ENCODE data around the gene RPS15A. TPM values are rescaled to one million over a fixed set of nuclear protein-coding genes. Genes with fewer than 3 reads are reported as not detected.

Gene RPS15A
- polyA plus RNA-seq, 1 donor from 2014 or later = 3,296 TPM

GRCh38 chr16:18833707-18834505, 43.8 kb upstream of the RPS15A start:
- no peak overlapping the region for H2AFZ ChIP-seq (ENCODE audit: low read depth, low read length)
- H3F3A ChIP-seq (ENCODE audit: insufficient read depth, low read length, poor library complexity, severe bottlenecking) = no peaks in the 10 kb centered on the region
- no peaks in the 10 kb centered on the region for H3K9me3 ChIP-seq (ENCODE audit: low read length)
- H3K4me3 ChIP-seq (ENCODE audit: low read length) = no peak overlapping the region
- H3K79me2 ChIP-seq (replicated peaks; ENCODE audit: insufficient read depth, low read length) = no peaks in the 10 kb centered on the region
- H3K36me3 ChIP-seq (ENCODE audit: insufficient read depth, low read length) = peaks cover 34% of the 10 kb centered on the region
- H3K4me2 ChIP-seq (ENCODE audit: low read length) = no peak overlapping the region
- no peak overlapping the region for H3K9ac ChIP-seq (ENCODE audit: low read length)
- H3K9me2 ChIP-seq (ENCODE audit: insufficient read depth, low read length) = no peaks in the 10 kb centered on the region
- TF ChIP-seq EZH2 (IDR thresholded peaks at IDR 0.05; ENCODE audit: borderline replicate concordance, insufficient read depth, low read length, poor library complexity, severe bottlenecking) (no peak), POLR2AphosphoS5 (IDR thresholded peaks at IDR 0.05) (no peak), SMC3 (conservative IDR thresholded peaks at IDR 0.05; ENCODE audit: poor library complexity) (no peak), MXI1 (conservative IDR thresholded peaks at IDR 0.05; ENCODE audit: poor library complexity, severe bottlenecking) (no peak), CTCF (IDR thresholded peaks at IDR 0.05; ENCODE audit: poor library complexity, severe bottlenecking) (no peak), EP300 (conservative IDR thresholded peaks at IDR 0.05; ENCODE audit: poor library complexity, severe bottlenecking) (no peak), REST (IDR thresholded peaks at IDR 0.05; ENCODE audit: borderline replicate concordance) (no peak), RAD21 (conservative IDR thresholded peaks at IDR 0.05) (no peak), TAF1 (IDR thresholded peaks at IDR 0.05; ENCODE audit: low read depth) (no peak)
- no peaks in the 10 kb centered on the region for H4K20me1 ChIP-seq (ENCODE audit: insufficient read depth)
- no peaks in the 10 kb centered on the region for H3K27me3 ChIP-seq (ENCODE audit: insufficient read depth, low read depth, low read length)
- no peak overlapping the region for H3K27ac ChIP-seq (ENCODE audit: low read length)

GRCh38 chr16:18832613-18833012, 42.5 kb upstream of the RPS15A start:
- Histone ChIP-seq H3K27me3 (ENCODE audit: insufficient read depth, low read depth, low read length) (no peaks in the 10 kb centered on the region), H3K9ac (ENCODE audit: low read length) (no peak overlapping the region), H3K27ac (ENCODE audit: low read length) (no peak overlapping the region), H3K36me3 (ENCODE audit: insufficient read depth, low read length) (peaks cover 40% of the 10 kb centered on the region), H3K4me2 (ENCODE audit: low read length) (no peak overlapping the region), H3F3A (ENCODE audit: insufficient read depth, low read length, poor library complexity, severe bottlenecking) (no peaks in the 10 kb centered on the region), H3K9me2 (ENCODE audit: insufficient read depth, low read length) (no peaks in the 10 kb centered on the region), H4K20me1 (ENCODE audit: insufficient read depth) (no peaks in the 10 kb centered on the region), H2AFZ (ENCODE audit: low read depth, low read length) (no peak overlapping the region), H3K9me3 (ENCODE audit: low read length) (no peaks in the 10 kb centered on the region), H3K4me3 (ENCODE audit: low read length) (no peak overlapping the region), H3K79me2 (replicated peaks; ENCODE audit: insufficient read depth, low read length) (no peaks in the 10 kb centered on the region)
- no peak for TF ChIP-seq EP300 (conservative IDR thresholded peaks at IDR 0.05; ENCODE audit: poor library complexity, severe bottlenecking)
